Body of pancreas (tissue), 4 donors: Measurements from ENCODE around the gene SYDE1.

Experiments used
- POLR2A ChIP-seq, 3 donors: fragments of 450-650 bp; IDR thresholded peaks; one replicate each; pipeline ENCODE4 v1.6.1; 2016; ENCODE audit warnings: antibody characterized with exemption in 3 of 3, mild to moderate bottlenecking in 2 of 3
- TF ChIP-seq, protein P1 (sequence below), 7 experiments: fragments of 450-650 bp in 4 of 7; fragments of 200-600 bp in 3 of 7; sonication (generic) in 3 of 7; IDR thresholded peaks; one replicate each; pipeline ENCODE4 v1.5.1; 2016 to 2019; ENCODE audit warnings: antibody characterized with exemption in 7 of 7

DNA sequence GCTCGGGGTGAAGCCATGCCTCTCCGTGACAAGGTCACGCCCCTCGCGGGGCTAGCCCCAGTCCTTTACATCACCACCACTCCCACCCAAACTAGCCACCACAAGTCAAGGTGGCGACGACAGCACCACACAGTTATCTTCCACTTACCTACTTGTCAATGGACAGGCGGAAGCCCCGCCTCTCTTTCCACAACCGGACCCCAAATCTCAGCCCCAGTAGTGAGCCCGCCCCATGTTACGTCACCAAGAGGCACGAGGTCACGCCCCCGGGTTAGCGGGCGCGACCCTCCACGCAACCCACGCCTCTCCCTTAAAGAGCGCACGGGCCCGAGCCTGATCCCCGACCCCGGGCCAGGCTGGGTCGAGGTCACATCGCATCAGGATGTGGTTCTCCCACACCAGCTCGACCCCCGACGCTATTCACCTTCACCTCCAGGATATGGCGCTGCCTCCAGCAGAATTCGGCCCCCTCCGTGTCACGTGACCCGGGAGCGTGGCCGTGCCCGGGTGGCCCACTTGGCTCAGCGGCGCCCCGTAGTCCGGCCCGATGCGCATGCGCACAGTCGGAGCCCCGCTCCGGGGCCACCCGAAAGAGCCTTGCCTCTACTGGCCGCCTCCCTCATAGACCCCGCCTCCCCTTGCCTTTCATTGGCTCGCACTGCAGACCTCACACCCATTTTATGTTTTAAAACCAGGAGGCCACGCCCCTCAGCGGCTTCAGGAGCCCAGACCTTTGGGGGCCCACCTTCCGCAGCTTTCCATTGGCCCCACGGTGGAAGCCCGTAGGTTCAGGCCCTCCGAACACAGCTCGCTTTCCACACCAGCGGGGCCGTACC, 18.2 kb downstream of the SYDE1 start:
- TF ChIP-seq, protein P1, sequence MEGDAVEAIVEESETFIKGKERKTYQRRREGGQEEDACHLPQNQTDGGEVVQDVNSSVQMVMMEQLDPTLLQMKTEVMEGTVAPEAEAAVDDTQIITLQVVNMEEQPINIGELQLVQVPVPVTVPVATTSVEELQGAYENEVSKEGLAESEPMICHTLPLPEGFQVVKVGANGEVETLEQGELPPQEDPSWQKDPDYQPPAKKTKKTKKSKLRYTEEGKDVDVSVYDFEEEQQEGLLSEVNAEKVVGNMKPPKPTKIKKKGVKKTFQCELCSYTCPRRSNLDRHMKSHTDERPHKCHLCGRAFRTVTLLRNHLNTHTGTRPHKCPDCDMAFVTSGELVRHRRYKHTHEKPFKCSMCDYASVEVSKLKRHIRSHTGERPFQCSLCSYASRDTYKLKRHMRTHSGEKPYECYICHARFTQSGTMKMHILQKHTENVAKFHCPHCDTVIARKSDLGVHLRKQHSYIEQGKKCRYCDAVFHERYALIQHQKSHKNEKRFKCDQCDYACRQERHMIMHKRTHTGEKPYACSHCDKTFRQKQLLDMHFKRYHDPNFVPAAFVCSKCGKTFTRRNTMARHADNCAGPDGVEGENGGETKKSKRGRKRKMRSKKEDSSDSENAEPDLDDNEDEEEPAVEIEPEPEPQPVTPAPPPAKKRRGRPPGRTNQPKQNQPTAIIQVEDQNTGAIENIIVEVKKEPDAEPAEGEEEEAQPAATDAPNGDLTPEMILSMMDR (IDR thresholded peaks at IDR 0.05) = peak in 1 of 7 experiments; percentile 26
- TF ChIP-seq POLR2A (IDR thresholded peaks at IDR 0.05) = peak; percentile 15 to 72 (median 68)
